Right lobe of liver (tissue), 6 donors: ENCODE data around the gene TOMT. TPM values are rescaled to one million over a fixed set of nuclear protein-coding genes. Genes with fewer than 3 reads are reported as not detected.

ENCODE experiments used
- ATAC-seq, 4 donors: fragments of 200-7000 bp; cut with Tn5 transposase; one replicate each; pipeline ENCODE4 v1.9.1; 2020; ENCODE audit warnings: mild to moderate bottlenecking in 4 of 4, moderate library complexity in 4 of 4
- DNase-seq, 3 donors: peaks; one replicate each; pipeline ENCODE4 v3.0.0-alpha.2; 2020
- H3K27ac ChIP-seq, 3 donors: fragments of 200-600 bp; one replicate each; pipeline ENCODE4 v1.8.0; 2022
- H3K27me3 ChIP-seq, 2 donors: fragments of 200-600 bp; one replicate each; pipeline ENCODE4 v1.8.0; 2022
- H3K36me3 ChIP-seq, 4 donors: fragments of 200-600 bp; sonication (generic) in 1 of 4; one replicate each; pipeline versions ENCODE4 v1.5.1 to v1.8.0; 2017 to 2022; ENCODE audit warnings: control low read depth in 1 of 4
- H3K4me1 ChIP-seq, 4 donors: fragments of 200-600 bp; sonication (generic) in 1 of 4; one replicate each; pipeline versions ENCODE4 v1.5.1 to v1.8.0; 2017 to 2022; ENCODE audit warnings: control low read depth in 1 of 4
- H3K4me3 ChIP-seq, 3 donors: fragments of 200-600 bp; one replicate each; pipeline ENCODE4 v1.8.0; 2022
- H3K9me3 ChIP-seq, 4 donors: fragments of 200-600 bp; sonication (generic) in 1 of 4; one replicate each; pipeline versions ENCODE4 v1.5.1 to v1.8.0; 2017 to 2022; ENCODE audit warnings: control low read depth in 1 of 4
- POLR2A ChIP-seq: fragments of 450-650 bp; IDR thresholded peaks from one replicate; pipeline ENCODE4 v1.6.1; 2017; ENCODE audit warnings: antibody characterized with exemption, mild to moderate bottlenecking
- WGBS: methylation state at CpG from one replicate; pipeline ENCODE4 v1.1.6; 2018; ENCODE audit warnings: low coverage, low lambda C conversion rate; ENCODE audit not compliant: insufficient coverage; ENCODE audit errors: missing lambda C conversion rate; 5-methylcytosine and 5-hydroxymethylcytosine counted together
- intact Hi-C, 2 donors: fragments of 100-400 bp; cut with DNase I; formaldehyde crosslinking; loops; one replicate each; pipeline versions ENCODE4 v1.11.2 to v1.14.1; 2022
- total RNA-seq, 6 experiments: library from RNA; depleted of rRNA in 2 of 6; stranded (reverse); fragments of >200 nt in 2 of 6; fragmentation: NEBNext Ultra II Directional in 3 of 6; extraction: Animal tissue kit (Norgen Biotek cat#: 25700) in 3 of 6; gene quantifications; one replicate each; pipeline versions ENCODE4 v1.1.0 to v1.2.4, GENCODE V29; 2016 to 2023
- TF ChIP-seq, protein P1 (sequence below), 4 donors: fragments of 200-600 bp in 3 of 4; fragments of 450-650 bp in 1 of 4; IDR thresholded peaks; one replicate each; pipeline versions ENCODE4 v1.5.1 to v1.8.0; 2016 to 2022; ENCODE audit warnings: antibody characterized with exemption in 4 of 4, mild to moderate bottlenecking in 2 of 4
- donor health status: DM: no; HTN: yes; CAD: no.
- donor health status: DM: no; HTN: no; CAD: no.
- donor health status: DM: no; HTN: no; CAD: no.
- donor health status: DM: no; HTN: yes; CAD: no.
- donor health status: DM: no; HTN: yes; CAD: no.

TOMT gene
- total RNA-seq, 6 experiments from 2014 or later = 0.17 to 0.29 TPM; not detected in 4

DNA sequence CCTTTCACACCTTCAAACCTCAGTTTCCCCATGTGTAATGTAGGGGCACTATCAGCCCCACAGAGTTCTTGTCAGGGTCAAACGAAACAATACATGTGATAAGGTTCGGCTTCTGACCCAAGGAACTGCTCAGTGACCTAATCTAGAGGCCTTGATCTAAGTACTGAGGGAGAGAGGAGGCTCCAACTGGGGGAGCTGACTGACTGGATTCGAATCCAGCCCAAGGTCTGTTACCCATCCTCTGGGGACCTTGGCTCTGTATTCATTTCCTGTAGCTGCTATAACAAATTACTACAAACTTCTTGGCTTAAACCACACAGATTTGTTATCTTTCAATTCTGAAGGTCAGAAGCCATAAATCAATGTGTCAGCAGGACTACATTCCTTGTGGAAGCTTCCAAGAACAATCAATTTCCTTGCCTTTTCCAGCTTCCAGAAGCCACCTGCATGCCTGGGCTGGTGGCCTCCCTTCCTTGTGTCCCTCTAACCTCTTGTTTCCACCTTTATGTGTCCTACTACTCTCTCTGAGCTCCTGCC lies 17.5 kb downstream of the TOMT start:
- TF ChIP-seq, protein P1, sequence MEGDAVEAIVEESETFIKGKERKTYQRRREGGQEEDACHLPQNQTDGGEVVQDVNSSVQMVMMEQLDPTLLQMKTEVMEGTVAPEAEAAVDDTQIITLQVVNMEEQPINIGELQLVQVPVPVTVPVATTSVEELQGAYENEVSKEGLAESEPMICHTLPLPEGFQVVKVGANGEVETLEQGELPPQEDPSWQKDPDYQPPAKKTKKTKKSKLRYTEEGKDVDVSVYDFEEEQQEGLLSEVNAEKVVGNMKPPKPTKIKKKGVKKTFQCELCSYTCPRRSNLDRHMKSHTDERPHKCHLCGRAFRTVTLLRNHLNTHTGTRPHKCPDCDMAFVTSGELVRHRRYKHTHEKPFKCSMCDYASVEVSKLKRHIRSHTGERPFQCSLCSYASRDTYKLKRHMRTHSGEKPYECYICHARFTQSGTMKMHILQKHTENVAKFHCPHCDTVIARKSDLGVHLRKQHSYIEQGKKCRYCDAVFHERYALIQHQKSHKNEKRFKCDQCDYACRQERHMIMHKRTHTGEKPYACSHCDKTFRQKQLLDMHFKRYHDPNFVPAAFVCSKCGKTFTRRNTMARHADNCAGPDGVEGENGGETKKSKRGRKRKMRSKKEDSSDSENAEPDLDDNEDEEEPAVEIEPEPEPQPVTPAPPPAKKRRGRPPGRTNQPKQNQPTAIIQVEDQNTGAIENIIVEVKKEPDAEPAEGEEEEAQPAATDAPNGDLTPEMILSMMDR (IDR thresholded peaks at IDR 0.05) = no peak
- Histone ChIP-seq H3K9me3 (no peaks in the 10 kb centered on the region), H3K4me1 (no peaks in the 10 kb centered on the region), H3K27ac (no peak overlapping the region), H3K36me3 (no peaks in the 10 kb centered on the region), H3K4me3 (no peak overlapping the region), H3K27me3 (no peaks in the 10 kb centered on the region)
- intact Hi-C loops = no loop called here
- 69% methylated on average over 2 of the region's 3 CpGs for WGBS
- ATAC-seq (no peak), DNase-seq (no peak)

DNA sequence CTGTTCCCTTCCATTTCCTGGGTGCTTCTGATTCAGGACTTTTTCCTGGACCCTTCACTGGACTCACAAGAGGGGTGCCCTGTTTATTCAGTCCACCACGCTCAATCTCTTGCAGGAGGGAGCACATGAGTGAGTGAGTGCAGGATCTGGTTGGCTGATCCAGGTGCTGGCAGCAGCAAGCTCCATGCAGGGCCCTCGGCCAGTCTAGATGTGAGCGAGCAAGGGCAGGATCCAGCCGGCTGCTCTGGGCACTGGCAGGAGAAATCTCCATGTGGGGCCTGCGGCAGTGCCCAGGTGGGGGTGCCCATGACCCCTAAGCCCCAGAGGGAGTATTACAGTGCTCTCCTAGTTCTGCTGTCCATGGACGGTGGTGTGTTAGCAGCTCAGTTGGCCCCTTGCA lies 18.3 kb downstream of the TOMT start:
- Histone ChIP-seq H3K36me3 (no peaks in the 10 kb centered on the region), H3K4me3 (no peak overlapping the region), H3K4me1 (no peaks in the 10 kb centered on the region), H3K9me3 (no peaks in the 10 kb centered on the region), H3K27ac (no peak overlapping the region), H3K27me3 (no peaks in the 10 kb centered on the region)
- ATAC-seq = peak in 1 of 4 donors; percentile 27
- WGBS = 80% methylated on average over 1 of the region's 6 CpGs
- TF ChIP-seq, protein P1 (IDR thresholded peaks at IDR 0.05) = no peak
- no peak for TF ChIP-seq POLR2A
- intact Hi-C loops = no loop called here
- no peak for DNase-seq

DNA sequence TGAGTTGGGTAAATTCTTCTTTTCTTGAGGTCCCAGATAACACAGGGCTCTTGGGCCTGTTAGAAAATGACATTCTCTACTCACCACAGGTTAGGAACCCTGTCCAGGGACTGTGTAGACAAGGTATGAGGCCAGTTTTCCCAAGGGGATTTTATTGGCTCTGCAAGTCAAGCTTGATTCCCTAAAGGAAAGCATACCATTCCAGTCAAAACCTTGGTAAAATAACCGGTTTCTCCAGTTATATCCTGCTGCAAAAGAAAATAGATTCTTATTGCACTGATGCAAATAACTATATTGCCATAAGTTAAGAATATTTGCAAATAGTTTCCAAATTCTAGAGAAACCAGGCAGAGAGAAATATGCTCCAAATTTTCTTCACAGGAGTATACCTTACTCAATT lies 20.2 kb downstream of the TOMT start:
- DNase-seq (no peak), ATAC-seq (no peak)
- no peaks in the 10 kb centered on the region for H3K36me3 ChIP-seq
- intact Hi-C loops = no loop called here
- H3K4me1 ChIP-seq = no peaks in the 10 kb centered on the region
- WGBS = 67% methylated on average over 1 of the region's 1 CpG
- no peak overlapping the region for H3K4me3 ChIP-seq
- H3K27ac ChIP-seq = no peak overlapping the region
- H3K27me3 ChIP-seq = no peaks in the 10 kb centered on the region
- no peaks in the 10 kb centered on the region for H3K9me3 ChIP-seq
- TF ChIP-seq POLR2A = no peak
- TF ChIP-seq, protein P1 (IDR thresholded peaks at IDR 0.05) = no peak

DNA sequence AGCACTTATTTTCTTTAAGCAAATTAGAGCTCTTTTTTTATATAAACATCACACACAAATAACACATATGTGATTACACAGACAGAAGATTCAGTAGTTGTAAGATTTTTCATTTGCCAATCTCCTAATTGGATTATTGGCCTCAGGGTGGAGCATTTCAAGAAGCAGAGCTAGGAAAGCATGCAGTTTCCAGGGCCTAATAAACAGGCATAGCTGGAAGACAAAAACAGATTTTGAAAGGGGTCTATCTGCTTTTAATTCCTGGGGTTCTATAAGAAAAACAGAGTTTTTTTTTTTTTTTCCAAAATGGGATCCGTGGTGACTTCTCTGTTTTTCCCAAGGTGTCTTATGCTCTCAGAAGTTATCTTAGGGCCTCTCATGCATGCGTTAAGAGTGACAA lies 22.2 kb downstream of the TOMT start:
- no peaks in the 10 kb centered on the region for H3K4me1 ChIP-seq
- H3K36me3 ChIP-seq = no peaks in the 10 kb centered on the region
- no peaks in the 10 kb centered on the region for H3K27me3 ChIP-seq
- no peak for TF ChIP-seq POLR2A
- TF ChIP-seq, protein P1 (IDR thresholded peaks at IDR 0.05) = no peak
- WGBS = 43% methylated on average over 2 of the region's 2 CpGs
- no peak overlapping the region for H3K27ac ChIP-seq
- intact Hi-C loops = no loop called here
- H3K4me3 ChIP-seq = no peak overlapping the region
- ATAC-seq = no peak
- H3K9me3 ChIP-seq = no peaks in the 10 kb centered on the region
- DNase-seq = no peak

DNA sequence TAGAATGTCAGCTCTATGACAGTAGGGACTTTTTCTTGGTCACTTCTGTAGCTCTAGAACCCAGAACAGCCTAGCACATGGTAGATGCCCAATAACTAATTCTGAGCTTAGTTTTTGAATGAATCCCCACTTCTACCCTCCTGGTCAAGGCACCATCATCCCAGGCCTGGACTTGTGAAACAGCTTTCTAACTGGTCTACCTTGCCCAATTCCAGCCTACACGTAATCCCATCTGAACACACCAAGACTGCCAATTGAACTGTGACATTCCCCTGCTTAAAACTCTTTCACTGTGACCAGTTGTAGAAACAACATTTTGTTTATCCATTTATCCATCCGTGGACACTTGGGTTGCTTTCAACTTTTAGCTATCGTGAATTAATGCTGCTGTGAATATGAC lies 23.7 kb downstream of the TOMT start:
- no peaks in the 10 kb centered on the region for H3K4me1 ChIP-seq
- no peaks in the 10 kb centered on the region for H3K9me3 ChIP-seq
- WGBS = 77% methylated on average over 3 of the region's 3 CpGs
- H3K4me3 ChIP-seq = no peak overlapping the region
- H3K27me3 ChIP-seq = no peaks in the 10 kb centered on the region
- TF ChIP-seq, protein P1 (IDR thresholded peaks at IDR 0.05) = no peak
- TF ChIP-seq POLR2A = no peak
- intact Hi-C loops = no loop called here
- H3K36me3 ChIP-seq = no peaks in the 10 kb centered on the region
- ATAC-seq (no peak), DNase-seq (peak in 1 of 3 donors; percentile 9)
- no peak overlapping the region for H3K27ac ChIP-seq
